A549 (cell line): ENCODE measurements around the gene HS3ST6.

Experiments used
- CBX2 ChIP-seq: fragments of 200-600 bp; sonication (generic); IDR thresholded peaks from 2 replicates; pipeline ENCODE4 v1.6.1; 2016; ENCODE audit warnings: low read depth, mild to moderate bottlenecking, borderline replicate concordance
- CTCF ChIP-seq: fragments of >200 bp; sonication (Bioruptor Twin); formaldehyde crosslinking; IDR thresholded peaks from 3 replicates; pipeline ENCODE4 v1.5.1; 2016
- FOSL2 ChIP-seq, 2 experiments: fragments of 450-650 bp in 1 of 2; fragments of >200 bp in 1 of 2; sonication (Bioruptor Twin) in 1 of 2; formaldehyde crosslinking; IDR thresholded peaks; 2 replicates each; pipeline versions ENCODE4 v1.5.0 to v1.6.1; 2016 to 2020; ENCODE audit warnings: mild to moderate bottlenecking in 1 of 2, moderate library complexity in 1 of 2
- MAZ ChIP-seq: fragments of 150-350 bp; IDR thresholded peaks from 2 replicates; pipeline ENCODE4 v1.6.1; 2014; ENCODE audit warnings: antibody characterized with exemption, low read depth, low read length, borderline replicate concordance
- PBX3 ChIP-seq: IDR thresholded peaks from 2 replicates; pipeline ENCODE4 v1.6.1; 2012
- POLR2A ChIP-seq: IDR thresholded peaks from 2 replicates; pipeline ENCODE4 v1.6.1; 2012; ENCODE audit warnings: mild to moderate bottlenecking, low read length
- POLR2AphosphoS2 ChIP-seq: conservative IDR thresholded peaks from 2 replicates; pipeline ENCODE4 v1.6.1; 2012; ENCODE audit warnings: low read length, improper control_type of control experiment, inconsistent platforms
- RAD21 ChIP-seq, 2 experiments: fragments of >200 bp in 1 of 2; sonication (Bioruptor Twin) in 1 of 2; formaldehyde crosslinking in 1 of 2; IDR thresholded peaks in 1 of 2; conservative IDR thresholded peaks in 1 of 2; 2 replicates in 1 of 2; 3 replicates in 1 of 2; pipeline ENCODE4 v1.6.1; 2012 to 2018; ENCODE audit warnings: inconsistent platforms in 1 of 2
- REST ChIP-seq: fragments of 200-600 bp; sonication (generic); IDR thresholded peaks from 2 replicates; pipeline ENCODE4 v1.6.1; 2016; ENCODE audit warnings: antibody characterized with exemption, mild to moderate bottlenecking, moderate library complexity

GRCh38 chr16:1929105-1929504, 10.9 kb upstream of the HS3ST6 start:
- TF ChIP-seq REST (no peak), CTCF (no peak), FOSL2 (IDR thresholded peaks at IDR 0.05) (no peak), FOSL2 (CRISPR knock-in tag; IDR thresholded peaks at IDR 0.05) (no peak), RAD21 (conservative IDR thresholded peaks at IDR 0.05 in 1 of 2, IDR thresholded peaks at IDR 0.05 in 1 of 2) (no peak), POLR2AphosphoS2 (no peak), CBX2 (no peak), POLR2A (no peak), MAZ (no peak), PBX3 (no peak)
